GM23248 (cell line): ENCODE results near the gene CELSR1.

Experiments
- EZH2 ChIP-seq: fragments of 200-600 bp; sonication (generic); IDR thresholded peaks from 2 replicates; pipeline ENCODE4 v1.6.1; 2018; ENCODE audit warnings: antibody characterized with exemption, mild to moderate bottlenecking; ENCODE audit not compliant: insufficient read depth, poor library complexity, severe bottlenecking
- EZH2phosphoT487 ChIP-seq: fragments of 200-600 bp; sonication (generic); IDR thresholded peaks from 2 replicates; pipeline ENCODE4 v1.6.1; 2018; ENCODE audit warnings: antibody characterized with exemption, moderate library complexity, mild to moderate bottlenecking, low read depth; ENCODE audit not compliant: insufficient read depth

DNA sequence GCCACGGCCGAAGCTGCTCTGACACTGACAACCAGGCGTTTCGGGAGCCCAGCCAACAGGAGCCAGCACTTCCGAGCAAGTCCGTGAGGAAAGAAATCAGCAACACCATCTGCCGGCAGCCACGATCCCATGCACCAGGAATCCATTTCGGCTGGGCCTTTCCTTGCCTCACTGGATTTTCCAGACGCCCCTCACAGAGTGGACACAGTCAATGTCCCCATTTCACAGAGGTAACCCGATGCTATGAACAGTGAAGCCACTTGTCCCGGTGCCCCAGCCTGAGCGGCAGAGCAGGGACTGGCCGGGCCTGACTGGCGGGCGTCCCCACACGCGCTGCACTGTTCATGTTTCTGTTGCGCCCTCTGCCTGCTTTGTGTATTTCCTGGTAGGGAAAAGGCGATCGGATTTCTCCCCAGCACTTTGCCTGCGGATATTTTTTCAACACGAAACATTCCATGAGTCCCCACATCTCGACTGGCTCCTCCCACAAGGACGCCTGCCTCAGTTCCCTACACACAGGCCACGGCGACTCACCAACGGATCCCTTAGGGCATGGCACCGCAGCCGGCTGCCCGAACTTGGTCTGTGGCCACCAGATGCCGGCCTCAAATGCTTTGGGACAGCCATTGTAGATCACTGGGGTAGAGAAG, 146.6 kb downstream of the CELSR1 start:
- TF ChIP-seq EZH2phosphoT487 (no peak), EZH2 (no peak)
